ENCODE results near the gene ZNF502. TPM values are rescaled to one million over a fixed set of nuclear protein-coding genes. Genes with fewer than 3 reads are reported as not detected.
"Not testable (repeated sequence)": the region's sequence is repeated elsewhere in the genome, so short reads cannot be mapped to it uniquely, and the experiment has no call there.

Gene ZNF502
- total RNA-seq (ENCODE audit: insufficient read depth, low replicate concordance): 14.0 TPM

GRCh38 chr3:44712455-44713075 is at the start of gene ZNF502:
Gene ZNF502, plus strand, starts transcription at chr3:44712660. Its CDS starts 7,602 bp downstream, at chr3:44720262.
- peak; percentile 95 for DNase-seq (ENCODE audit: low spot score)

- no peak for DNase-seq (ENCODE audit: low spot score)
Observed at GRCh38 chr3:44665173-44665572, 47.3 kb upstream of the ZNF502 start.

GRCh38 chr3:44666346-44666745 is 46.1 kb upstream of the ZNF502 start:
- no peak for DNase-seq (ENCODE audit: low spot score)

GRCh38 chr3:44669760-44670159 is 42.7 kb upstream of the ZNF502 start:
- DNase-seq (ENCODE audit: low spot score): no peak

GRCh38 chr3:44673466-44673865 is 39.0 kb upstream of the ZNF502 start:
- not testable (repeated sequence) for DNase-seq (ENCODE audit: low spot score)

GRCh38 chr3:44674211-44674610 is 38.2 kb upstream of the ZNF502 start:
- no peak for DNase-seq (ENCODE audit: low spot score)

GRCh38 chr3:44678480-44679116 is 33.9 kb upstream of the ZNF502 start:
- no peak for DNase-seq (ENCODE audit: low spot score)

- DNase-seq (ENCODE audit: low spot score): no peak
Observed at GRCh38 chr3:44680921-44681455, 31.5 kb upstream of the ZNF502 start.

GRCh38 chr3:44682182-44682896 is 30.1 kb upstream of the ZNF502 start:
- no peak for DNase-seq (ENCODE audit: low spot score)

GRCh38 chr3:44685128-44685800 is 27.2 kb upstream of the ZNF502 start:
- DNase-seq (ENCODE audit: low spot score): peak; percentile 88

- no peak for DNase-seq (ENCODE audit: low spot score)
Observed at GRCh38 chr3:44687898-44688297, 24.6 kb upstream of the ZNF502 start.

GRCh38 chr3:44721231-44722102 is 9.0 kb downstream of the ZNF502 start:
- DNase-seq (ENCODE audit: low spot score): no peak

- DNase-seq (ENCODE audit: low spot score): no peak
Observed at GRCh38 chr3:44722103-44722401, 9.6 kb downstream of the ZNF502 start.

- peak; percentile 93 for DNase-seq (ENCODE audit: low spot score)
Observed at GRCh38 chr3:44729384-44729910, 17.0 kb downstream of the ZNF502 start, which contains the start of gene ZNF501. Gene ZNF501, plus strand, starts transcription at chr3:44729635. Its CDS starts 4,787 bp downstream, at chr3:44734422.

- no peak for DNase-seq (ENCODE audit: low spot score)
Observed at GRCh38 chr3:44734646-44735168, 22.2 kb downstream of the ZNF502 start.

- no peak for DNase-seq (ENCODE audit: low spot score)
Observed at GRCh38 chr3:44761101-44761423, 48.6 kb downstream of the ZNF502 start.

- DNase-seq (ENCODE audit: low spot score): peak; percentile 98
Observed at GRCh38 chr3:44761424-44762169, 49.1 kb downstream of the ZNF502 start, which contains the start of the genes KIAA1143 and KIF15. Gene KIAA1143, minus strand, starts transcription at chr3:44761619. Its CDS starts 17 bp downstream, at chr3:44761602. Gene KIF15, plus strand, starts transcription at chr3:44761794. Its CDS starts 72 bp downstream, at chr3:44761866.

GRCh38 chr3:44762170-44762677 is 49.8 kb downstream of the ZNF502 start:
- DNase-seq (ENCODE audit: low spot score): peak; percentile 3

GRCh38 chr3:44762690-44763089 is 50.2 kb downstream of the ZNF502 start:
- DNase-seq (ENCODE audit: low spot score): no peak

All from umbilical cord (tissue), 2 donors.